CD4-positive, alpha-beta T cell (primary cell): ENCODE results near the gene ZNF764. TPM values are rescaled to one million over a fixed set of nuclear protein-coding genes. Genes with fewer than 3 reads are reported as not detected.
A peak's percentile ranks its signal among the peaks of the same experiment; 100 is the strongest.
"Not testable (repeated sequence)": the region's sequence is repeated elsewhere in the genome, so short reads cannot be mapped to it uniquely, and the experiment has no call there.

Experiments used
- ATAC-seq: fragments of 200-7000 bp; cut with Tn5 transposase; one replicate; pipeline ENCODE4 v1.10.0; 2022; ENCODE audit warnings: mild to moderate bottlenecking; ENCODE audit not compliant: poor library complexity
- CTCF ChIA-PET: fragments of 350-600 bp; sonication (Branson Sonifier 250); formaldehyde crosslinking; loops from one replicate; lab custom pipeline; 2021; ENCODE audit warnings: antibody characterized with exemption, inconsistent platforms; lab: Charles Lee
- POLR2A ChIA-PET: fragments of 350-600 bp; sonication (Branson Sonifier 250); formaldehyde crosslinking; loops from one replicate; lab custom pipeline; 2021; ENCODE audit warnings: antibody characterized with exemption, inconsistent platforms; lab: Charles Lee
- DNase-seq, 14 experiments: peaks; one replicate each; pipeline ENCODE4 v3.0.0-alpha.2; 2013 to 2020; ENCODE audit warnings: mixed read lengths in 2 of 14
- H3K27ac ChIP-seq, 2 donors: one replicate each; pipeline versions ENCODE4 v1.5.1 to v1.7.0; 2013; ENCODE audit warnings: low read length in 2 of 2, low read depth in 1 of 2, mild to moderate bottlenecking in 1 of 2
- H3K27me3 ChIP-seq, 2 experiments: 1 replicate in 1 of 2; 2 replicates in 1 of 2; pipeline versions ENCODE4 v1.6.1 to v1.7.0; 2013; ENCODE audit warnings: low read length in 2 of 2, control low read depth in 1 of 2, mild to moderate bottlenecking in 1 of 2, moderate library complexity in 1 of 2; ENCODE audit not compliant: insufficient read depth in 2 of 2, control insufficient read depth in 1 of 2
- H3K36me3 ChIP-seq: one replicate; pipeline ENCODE4 v1.6.1; 2013; ENCODE audit warnings: low read length, control low read depth; ENCODE audit not compliant: insufficient read depth
- H3K4me1 ChIP-seq: one replicate; pipeline ENCODE4 v1.6.1; 2013; ENCODE audit warnings: low read length, control low read depth; ENCODE audit not compliant: insufficient read depth
- H3K4me3 ChIP-seq: one replicate; pipeline ENCODE4 v1.5.1; 2013; ENCODE audit warnings: mild to moderate bottlenecking, low read length, moderate library complexity
- H3K9me3 ChIP-seq, 2 experiments: 1 replicate in 1 of 2; 2 replicates in 1 of 2; pipeline versions ENCODE4 v1.6.1 to v1.7.0; 2013; ENCODE audit warnings: low read length in 2 of 2, mild to moderate bottlenecking in 2 of 2, control low read depth in 1 of 2, moderate library complexity in 1 of 2; ENCODE audit not compliant: control insufficient read depth in 1 of 2, insufficient read depth in 1 of 2
- H3K27ac Mint-ChIP-seq: one replicate; pipeline ENCODE4 v1.8.0; 2020; ENCODE audit warnings: mixed read lengths
- H3K27me3 Mint-ChIP-seq: one replicate; pipeline ENCODE4 v1.8.0; 2021; ENCODE audit warnings: mixed read lengths
- H3K36me3 Mint-ChIP-seq: one replicate; pipeline ENCODE4 v1.8.0; 2021; ENCODE audit warnings: low read depth, mixed read lengths
- H3K4me1 Mint-ChIP-seq: one replicate; pipeline ENCODE4 v1.8.0; 2021; ENCODE audit warnings: low read depth, mixed read lengths
- H3K4me3 Mint-ChIP-seq: one replicate; pipeline ENCODE4 v1.8.0; 2020; ENCODE audit warnings: mild to moderate bottlenecking, mixed read lengths
- H3K9me3 Mint-ChIP-seq: one replicate; pipeline ENCODE4 v1.8.0; 2020; ENCODE audit warnings: mixed read lengths
- intact Hi-C, 2 experiments: fragments of 100-400 bp; cut with DNase I in 1 of 2; cut with micrococcal nuclease in 1 of 2; formaldehyde crosslinking; loops; one replicate each; pipeline versions ENCODE4 v1.15.1 to v1.9.0; 2023 to 2025; cut with DNase I, micrococcal nuclease
- total RNA-seq, 174 experiments: library from RNA in 2 of 174; stranded (reverse) in 2 of 174; gene quantifications; one replicate each; pipeline ENCODE4 v1.2.3 and lab custom pipeline; 2021 to 2026
- TF ChIP-seq, protein P1 (sequence below): fragments of 200-600 bp; IDR thresholded peaks from one replicate; pipeline ENCODE4 v1.8.0; 2022; ENCODE audit warnings: antibody characterized with exemption, mild to moderate bottlenecking

The ZNF764 gene
- total RNA-seq, 2 experiments from 2014 or later = 20.4 to 22.9 TPM

GRCh38 chr16:30523768-30524574, 34.2 kb downstream of the ZNF764 start:
- no peaks in the 10 kb centered on the region for H3K9me3 Mint-ChIP-seq
- POLR2A ChIA-PET = interaction anchor here (1.0 to 4.0 kb wide), 7 partner anchors 11 to 107 kb away, joined by 3 to 22 read pairs (median 5); partner anchors contain the start of genes DCTPP1, ZNF688 and ZNF747
- no peak overlapping the region for H3K27ac ChIP-seq
- CTCF ChIA-PET = no interaction called here
- DNase-seq (peak in 1 of 14 experiments; percentile 26), ATAC-seq (no peak)
- TF ChIP-seq, protein P1, sequence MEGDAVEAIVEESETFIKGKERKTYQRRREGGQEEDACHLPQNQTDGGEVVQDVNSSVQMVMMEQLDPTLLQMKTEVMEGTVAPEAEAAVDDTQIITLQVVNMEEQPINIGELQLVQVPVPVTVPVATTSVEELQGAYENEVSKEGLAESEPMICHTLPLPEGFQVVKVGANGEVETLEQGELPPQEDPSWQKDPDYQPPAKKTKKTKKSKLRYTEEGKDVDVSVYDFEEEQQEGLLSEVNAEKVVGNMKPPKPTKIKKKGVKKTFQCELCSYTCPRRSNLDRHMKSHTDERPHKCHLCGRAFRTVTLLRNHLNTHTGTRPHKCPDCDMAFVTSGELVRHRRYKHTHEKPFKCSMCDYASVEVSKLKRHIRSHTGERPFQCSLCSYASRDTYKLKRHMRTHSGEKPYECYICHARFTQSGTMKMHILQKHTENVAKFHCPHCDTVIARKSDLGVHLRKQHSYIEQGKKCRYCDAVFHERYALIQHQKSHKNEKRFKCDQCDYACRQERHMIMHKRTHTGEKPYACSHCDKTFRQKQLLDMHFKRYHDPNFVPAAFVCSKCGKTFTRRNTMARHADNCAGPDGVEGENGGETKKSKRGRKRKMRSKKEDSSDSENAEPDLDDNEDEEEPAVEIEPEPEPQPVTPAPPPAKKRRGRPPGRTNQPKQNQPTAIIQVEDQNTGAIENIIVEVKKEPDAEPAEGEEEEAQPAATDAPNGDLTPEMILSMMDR = no peak
- no peaks in the 10 kb centered on the region for H3K27me3 ChIP-seq
- no peak overlapping the region for H3K4me3 ChIP-seq
- peaks cover 19% of the 10 kb centered on the region for H3K4me1 Mint-ChIP-seq
- no peaks in the 10 kb centered on the region for H3K9me3 ChIP-seq
- intact Hi-C loops = no loop called here
- H3K27me3 Mint-ChIP-seq = no peaks in the 10 kb centered on the region
- no peak overlapping the region for H3K27ac Mint-ChIP-seq
- H3K36me3 ChIP-seq = peaks cover 30% of the 10 kb centered on the region
- peaks cover 33% of the 10 kb centered on the region for H3K36me3 Mint-ChIP-seq
- H3K4me1 ChIP-seq = peaks cover 31% of the 10 kb centered on the region
- peak overlapping the region; percentile 45 for H3K4me3 Mint-ChIP-seq

DNA sequence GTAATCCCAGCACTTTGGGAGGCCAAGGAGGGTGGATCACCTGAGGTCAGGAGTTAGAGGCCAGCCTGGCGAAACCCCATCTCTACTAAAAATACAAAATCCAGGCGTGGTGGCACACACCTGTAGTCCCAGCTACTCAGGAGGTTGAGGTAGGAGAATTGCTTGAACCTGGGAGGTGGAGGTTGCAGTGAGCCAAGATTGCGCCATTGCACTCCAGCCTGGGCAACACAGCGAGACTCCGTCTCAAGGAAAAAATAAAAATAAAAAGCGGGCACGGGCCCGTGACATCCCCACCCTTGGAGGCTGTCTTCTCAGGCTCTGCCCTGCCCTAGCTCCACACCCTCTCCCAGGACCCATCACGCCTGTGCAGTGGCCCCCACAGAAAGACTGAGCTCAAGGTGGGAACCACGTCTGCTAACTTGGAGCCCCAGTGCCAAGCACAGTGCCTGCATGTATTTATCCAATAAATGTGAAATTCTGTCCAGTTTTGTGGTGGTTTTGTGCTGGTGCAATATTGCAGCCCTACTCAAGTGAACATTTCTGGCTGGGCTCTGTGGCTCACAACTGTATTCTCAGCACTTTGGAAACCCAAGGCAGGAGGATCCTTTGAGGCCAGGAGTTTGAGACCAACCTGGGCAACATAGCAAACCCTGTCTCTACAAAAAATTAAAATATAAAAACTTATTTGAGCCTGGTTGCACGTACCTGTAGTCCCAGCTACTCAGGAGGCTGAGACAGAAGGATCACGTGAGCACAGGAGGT, 35.3 kb downstream of the ZNF764 start:
- peaks cover 11% of the 10 kb centered on the region for H3K4me1 Mint-ChIP-seq
- ATAC-seq, H3K9me3 ChIP-seq, H3K9me3 Mint-ChIP-seq, intact Hi-C loops, H3K27ac ChIP-seq, H3K4me3 Mint-ChIP-seq, DNase-seq, H3K4me3 ChIP-seq, H3K27me3 Mint-ChIP-seq, H3K27me3 ChIP-seq: not testable (repeated sequence)
- peaks cover 25% of the 10 kb centered on the region for H3K4me1 ChIP-seq
- ChIA-PET CTCF (interaction anchor here (0.6 kb wide), 1 partner anchor 26 kb away, joined by 3 read pairs; no protein-coding TSS in a partner anchor), POLR2A (interaction anchor here (1.0 to 4.0 kb wide), 4 partner anchors 12 to 93 kb away, joined by 3 to 22 read pairs (median 3); partner anchors contain the start of genes DCTPP1 and ZNF747)
- H3K27ac Mint-ChIP-seq = peak overlapping the region; percentile 22
- H3K36me3 Mint-ChIP-seq = peaks cover 44% of the 10 kb centered on the region
- peaks cover 40% of the 10 kb centered on the region for H3K36me3 ChIP-seq

- Mint-ChIP-seq H3K36me3 (peaks cover 52% of the 10 kb centered on the region), H3K27ac (peak overlapping the region; percentile 22), H3K4me3 (no peak overlapping the region), H3K27me3 (no peaks in the 10 kb centered on the region), H3K4me1 (peaks cover 4% of the 10 kb centered on the region), H3K9me3 (no peaks in the 10 kb centered on the region)
- H3K27me3 ChIP-seq = no peaks in the 10 kb centered on the region
- no peak overlapping the region for H3K27ac ChIP-seq
- TF ChIP-seq, protein P1 = no peak
- H3K4me3 ChIP-seq = no peak overlapping the region
- H3K36me3 ChIP-seq = peaks cover 48% of the 10 kb centered on the region
- intact Hi-C loops = no loop called here
- ATAC-seq (no peak), DNase-seq (no peak)
- peaks cover 17% of the 10 kb centered on the region for H3K4me1 ChIP-seq
- CTCF ChIA-PET = no interaction called here
- POLR2A ChIA-PET = interaction anchor here (0.6 to 4.0 kb wide), 5 partner anchors 13 to 92 kb away, joined by 3 to 22 read pairs (median 3); partner anchors contain the start of genes DCTPP1 and ZNF747
- no peaks in the 10 kb centered on the region for H3K9me3 ChIP-seq
Observed at GRCh38 chr16:30521873-30522641, 36.1 kb downstream of the ZNF764 start.
